Eye (tissue), 1 donor: Measurements from ENCODE around the gene MICU1.
A peak's percentile ranks its signal among the peaks of the same experiment; 100 is the strongest.
"Not testable (repeated sequence)": the region's sequence is repeated elsewhere in the genome, so short reads cannot be mapped to it uniquely, and the experiment has no call there.

Experiments
- DNase-seq: peaks from one replicate; pipeline ENCODE4 v3.0.0-alpha.2; 2015

Gene MICU1

GRCh38 chr10:72625608-72626443, at the start of gene MICU1:
Gene MICU1 (minus strand): TSS chr10:72626079. CDS start chr10:72566793, 59,286 bp downstream.
- peak; percentile 98 for DNase-seq

GRCh38 chr10:72674174-72674573, 48.3 kb upstream of the MICU1 start:
- DNase-seq: not testable (repeated sequence)

- no peak for DNase-seq
Observed at GRCh38 chr10:72673280-72673679, 47.4 kb upstream of the MICU1 start.

- DNase-seq: no peak
Observed at GRCh38 chr10:72667207-72667864, 41.5 kb upstream of the MICU1 start.

- DNase-seq: no peak
Observed at GRCh38 chr10:72665925-72666324, 40.0 kb upstream of the MICU1 start.

- DNase-seq: no peak
Observed at GRCh38 chr10:72663971-72664370, 38.1 kb upstream of the MICU1 start.

- DNase-seq: no peak
Observed at GRCh38 chr10:72661431-72661830, 35.6 kb upstream of the MICU1 start.

- no peak for DNase-seq
Observed at GRCh38 chr10:72660220-72660619, 34.3 kb upstream of the MICU1 start.

GRCh38 chr10:72659694-72660093, 33.8 kb upstream of the MICU1 start:
- no peak for DNase-seq

- DNase-seq: no peak
Observed at GRCh38 chr10:72658696-72659400, 33.0 kb upstream of the MICU1 start.

- DNase-seq: peak; percentile 2
Observed at GRCh38 chr10:72654720-72655119, 28.8 kb upstream of the MICU1 start.

- no peak for DNase-seq
Observed at GRCh38 chr10:72653383-72654096, 27.7 kb upstream of the MICU1 start.

- no peak for DNase-seq
Observed at GRCh38 chr10:72649291-72649690, 23.4 kb upstream of the MICU1 start.

- no peak for DNase-seq
Observed at GRCh38 chr10:72648301-72648700, 22.4 kb upstream of the MICU1 start.

GRCh38 chr10:72646971-72647370, 21.1 kb upstream of the MICU1 start:
- not testable (repeated sequence) for DNase-seq

GRCh38 chr10:72645263-72645858, 19.5 kb upstream of the MICU1 start:
- DNase-seq: no peak

- DNase-seq: no peak
Observed at GRCh38 chr10:72642318-72642717, 16.4 kb upstream of the MICU1 start.

- no peak for DNase-seq
Observed at GRCh38 chr10:72639441-72639873, 13.6 kb upstream of the MICU1 start.

GRCh38 chr10:72638586-72639440, 12.9 kb upstream of the MICU1 start:
- DNase-seq: no peak

- no peak for DNase-seq
Observed at GRCh38 chr10:72637398-72637857, 11.5 kb upstream of the MICU1 start.

GRCh38 chr10:72630144-72630543, 4.3 kb upstream of the MICU1 start:
- no peak for DNase-seq

- no peak for DNase-seq
Observed at GRCh38 chr10:72626444-72626754, 520 bp upstream of the MICU1 start.
